Peyer's patch (tissue), 4 donors: ENCODE measurements around the gene IQCH. TPM values are rescaled to one million over a fixed set of nuclear protein-coding genes. Genes with fewer than 3 reads are reported as not detected.
A peak's percentile ranks its signal among the peaks of the same experiment; 100 is the strongest.

ENCODE experiments used
- DNase-seq, 3 donors: peaks; one replicate each; pipeline ENCODE4 v3.0.0-alpha.2; 2017 to 2019
- H3K27ac ChIP-seq, 4 donors: fragments of 200-600 bp; sonication (generic); one replicate each; pipeline ENCODE4 v1.5.1; 2016 to 2019
- H3K27me3 ChIP-seq, 2 donors: fragments of 200-600 bp; sonication (generic); one replicate each; pipeline ENCODE4 v1.5.1; 2019
- H3K36me3 ChIP-seq, 3 donors: fragments of 200-600 bp; sonication (generic); one replicate each; pipeline ENCODE4 v1.5.1; 2016 to 2019
- H3K4me1 ChIP-seq, 4 donors: fragments of 200-600 bp; sonication (generic); one replicate each; pipeline ENCODE4 v1.5.1; 2016 to 2019
- H3K4me3 ChIP-seq, 4 donors: fragments of 200-600 bp; sonication (generic); 1 replicate in 3 of 4; 2 replicates in 1 of 4; pipeline ENCODE4 v1.5.1; 2016 to 2019; ENCODE audit warnings: mild to moderate bottlenecking in 1 of 4
- H3K9me3 ChIP-seq, 4 donors: fragments of 200-600 bp; sonication (generic); one replicate each; pipeline ENCODE4 v1.5.1; 2016 to 2019; ENCODE audit warnings: mild to moderate bottlenecking in 1 of 4
- POLR2A ChIP-seq, 2 donors: fragments of 450-650 bp; IDR thresholded peaks; one replicate each; pipeline ENCODE4 v1.5.1; 2017; ENCODE audit warnings: antibody characterized with exemption in 2 of 2, mild to moderate bottlenecking in 2 of 2, moderate library complexity in 2 of 2
- total RNA-seq, 4 donors: library from RNA; depleted of rRNA; stranded (reverse); fragments of >200 nt; gene quantifications; one replicate each; pipeline ENCODE4 v1.1.0, GENCODE V29; 2016
- TF ChIP-seq, protein P1 (sequence below), 6 experiments: fragments of 450-650 bp in 4 of 6; fragments of 200-600 bp in 2 of 6; sonication (generic) in 1 of 6; IDR thresholded peaks; one replicate each; pipeline ENCODE4 v1.5.1; 2017 to 2019; ENCODE audit warnings: antibody characterized with exemption in 6 of 6, mild to moderate bottlenecking in 3 of 6, moderate library complexity in 1 of 6

The IQCH gene
- total RNA-seq, 4 donors from 2014 or later: 0.53 to 1.2 (median 0.88) TPM

DNA sequence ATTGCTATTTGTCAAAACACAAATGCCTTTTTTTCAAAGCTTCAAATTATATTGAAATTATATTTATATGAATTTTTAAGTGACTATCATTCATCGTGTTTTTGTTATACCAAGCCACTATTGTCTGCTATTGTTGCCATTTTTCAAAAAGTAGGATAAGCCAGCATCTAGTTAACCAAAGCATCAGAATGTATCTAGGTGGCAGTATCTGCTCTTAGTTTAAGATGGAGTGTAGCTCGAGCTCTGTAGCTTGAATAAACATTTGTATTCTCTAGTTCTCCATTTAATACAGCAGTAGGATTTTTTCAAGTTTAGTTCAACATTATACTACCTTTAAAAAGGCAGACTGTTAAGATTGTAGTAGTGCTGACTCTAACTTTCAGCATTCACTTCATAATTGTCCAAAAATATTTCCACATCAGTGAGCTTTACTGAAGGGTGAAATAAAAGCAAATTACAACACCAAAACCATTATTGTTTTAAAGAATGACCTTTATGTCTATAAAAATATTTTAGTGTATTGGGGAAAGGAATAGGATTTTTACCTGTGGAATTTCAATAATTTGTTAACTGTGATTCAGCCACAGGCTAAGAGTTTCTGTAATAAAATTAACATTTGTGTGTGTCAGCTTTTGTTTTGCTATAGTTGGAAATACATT, 246.7 kb downstream of the IQCH start:
- Histone ChIP-seq H3K36me3 (no peaks in the 10 kb centered on the region), H3K27ac (no peak overlapping the region), H3K4me1 (no peaks in the 10 kb centered on the region), H3K4me3 (no peak overlapping the region), H3K9me3 (no peaks in the 10 kb centered on the region), H3K27me3 (no peaks in the 10 kb centered on the region)
- no peak for TF ChIP-seq POLR2A (IDR thresholded peaks at IDR 0.05)
- TF ChIP-seq, protein P1, sequence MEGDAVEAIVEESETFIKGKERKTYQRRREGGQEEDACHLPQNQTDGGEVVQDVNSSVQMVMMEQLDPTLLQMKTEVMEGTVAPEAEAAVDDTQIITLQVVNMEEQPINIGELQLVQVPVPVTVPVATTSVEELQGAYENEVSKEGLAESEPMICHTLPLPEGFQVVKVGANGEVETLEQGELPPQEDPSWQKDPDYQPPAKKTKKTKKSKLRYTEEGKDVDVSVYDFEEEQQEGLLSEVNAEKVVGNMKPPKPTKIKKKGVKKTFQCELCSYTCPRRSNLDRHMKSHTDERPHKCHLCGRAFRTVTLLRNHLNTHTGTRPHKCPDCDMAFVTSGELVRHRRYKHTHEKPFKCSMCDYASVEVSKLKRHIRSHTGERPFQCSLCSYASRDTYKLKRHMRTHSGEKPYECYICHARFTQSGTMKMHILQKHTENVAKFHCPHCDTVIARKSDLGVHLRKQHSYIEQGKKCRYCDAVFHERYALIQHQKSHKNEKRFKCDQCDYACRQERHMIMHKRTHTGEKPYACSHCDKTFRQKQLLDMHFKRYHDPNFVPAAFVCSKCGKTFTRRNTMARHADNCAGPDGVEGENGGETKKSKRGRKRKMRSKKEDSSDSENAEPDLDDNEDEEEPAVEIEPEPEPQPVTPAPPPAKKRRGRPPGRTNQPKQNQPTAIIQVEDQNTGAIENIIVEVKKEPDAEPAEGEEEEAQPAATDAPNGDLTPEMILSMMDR (IDR thresholded peaks at IDR 0.05): peak in 4 of 6 experiments; percentile 19 to 60 (median 46)
- no peak for DNase-seq

DNA sequence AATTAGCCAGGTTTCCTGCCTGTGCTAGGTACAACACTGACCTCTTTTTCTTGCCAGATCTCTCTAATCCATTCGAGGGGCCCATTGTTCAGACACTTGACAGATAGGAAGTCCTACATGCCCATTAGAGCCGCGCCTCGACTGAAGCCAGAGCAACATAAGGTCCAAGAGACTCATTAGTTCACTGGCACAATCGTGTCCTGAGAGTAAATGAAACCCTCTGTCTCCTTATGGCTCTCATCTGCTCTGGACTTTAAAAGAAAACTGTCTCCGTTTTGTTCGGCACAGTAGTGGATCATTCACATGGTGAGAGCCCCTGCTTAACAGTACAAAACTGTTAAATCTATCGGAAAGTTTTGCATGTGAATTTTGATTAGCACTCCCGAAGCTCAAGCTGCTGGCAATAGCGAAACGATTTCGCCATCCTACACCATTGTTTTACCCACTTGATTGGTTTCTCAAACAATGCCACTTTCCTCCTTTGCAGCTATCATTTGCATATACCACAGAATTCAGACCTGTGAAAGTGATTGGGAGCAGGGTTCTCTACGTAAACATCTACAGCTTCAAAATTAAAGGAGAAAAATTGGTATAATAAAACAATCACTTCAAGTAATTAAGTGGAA, 247.4 kb downstream of the IQCH start:
- Histone ChIP-seq H3K4me1 (no peaks in the 10 kb centered on the region), H3K4me3 (no peak overlapping the region), H3K27me3 (no peaks in the 10 kb centered on the region), H3K9me3 (no peaks in the 10 kb centered on the region), H3K27ac (no peak overlapping the region), H3K36me3 (no peaks in the 10 kb centered on the region)
- TF ChIP-seq, protein P1 (IDR thresholded peaks at IDR 0.05): no peak
- TF ChIP-seq POLR2A (IDR thresholded peaks at IDR 0.05): no peak
- no peak for DNase-seq

DNA sequence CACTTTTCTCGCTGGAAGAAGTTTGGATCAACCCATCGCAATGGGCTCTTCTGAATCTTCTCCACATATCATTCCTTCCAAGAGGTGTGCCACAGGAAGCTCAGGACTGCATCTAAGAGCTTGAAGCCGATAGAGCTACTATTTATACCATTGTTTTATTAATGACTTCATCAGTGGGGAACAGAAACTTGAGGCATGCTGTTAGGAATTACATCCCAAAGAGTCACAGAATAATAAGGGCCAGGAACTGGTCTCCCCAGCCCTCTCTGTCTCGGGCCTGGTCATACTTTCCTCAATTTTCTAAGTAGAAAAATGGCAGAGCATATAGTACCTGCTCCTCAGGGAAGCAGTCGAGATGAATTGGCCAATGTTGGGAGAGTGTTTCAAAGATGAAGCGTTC, 249.5 kb downstream of the IQCH start:
- TF ChIP-seq, protein P1 (IDR thresholded peaks at IDR 0.05): no peak
- TF ChIP-seq POLR2A (IDR thresholded peaks at IDR 0.05): no peak
- no peak for DNase-seq

DNA sequence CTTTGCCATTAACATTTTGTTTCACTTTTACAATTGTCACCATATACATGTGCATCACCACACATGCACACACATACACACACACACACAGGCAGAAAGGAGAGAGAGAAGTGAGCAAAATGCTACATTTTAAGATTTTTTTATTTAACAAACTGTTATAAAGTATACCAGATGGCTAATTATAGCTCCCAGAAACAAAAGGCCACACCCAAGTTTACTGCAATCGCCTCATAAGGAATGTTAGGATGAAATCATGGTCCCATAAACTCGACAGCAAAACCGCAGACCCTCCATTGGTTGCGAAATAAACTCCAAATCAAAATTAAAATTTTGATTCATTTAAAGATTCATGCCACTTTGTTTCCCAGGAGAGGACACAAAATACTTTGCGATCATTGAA, 250.2 kb downstream of the IQCH start:
- TF ChIP-seq, protein P1 (IDR thresholded peaks at IDR 0.05): no peak
- no peak for TF ChIP-seq POLR2A (IDR thresholded peaks at IDR 0.05)
- Histone ChIP-seq H3K27ac (no peak overlapping the region), H3K27me3 (no peaks in the 10 kb centered on the region), H3K9me3 (no peaks in the 10 kb centered on the region), H3K4me1 (no peaks in the 10 kb centered on the region), H3K4me3 (no peak overlapping the region), H3K36me3 (no peaks in the 10 kb centered on the region)
- DNase-seq: no peak

More for the DNA sequence above, 249.5 kb downstream of the IQCH start:
- no peaks in the 10 kb centered on the region for H3K36me3 ChIP-seq
- H3K4me3 ChIP-seq: no peak overlapping the region
- H3K9me3 ChIP-seq: no peaks in the 10 kb centered on the region
- H3K27ac ChIP-seq: no peak overlapping the region
- H3K27me3 ChIP-seq: no peaks in the 10 kb centered on the region
- no peaks in the 10 kb centered on the region for H3K4me1 ChIP-seq

DNA sequence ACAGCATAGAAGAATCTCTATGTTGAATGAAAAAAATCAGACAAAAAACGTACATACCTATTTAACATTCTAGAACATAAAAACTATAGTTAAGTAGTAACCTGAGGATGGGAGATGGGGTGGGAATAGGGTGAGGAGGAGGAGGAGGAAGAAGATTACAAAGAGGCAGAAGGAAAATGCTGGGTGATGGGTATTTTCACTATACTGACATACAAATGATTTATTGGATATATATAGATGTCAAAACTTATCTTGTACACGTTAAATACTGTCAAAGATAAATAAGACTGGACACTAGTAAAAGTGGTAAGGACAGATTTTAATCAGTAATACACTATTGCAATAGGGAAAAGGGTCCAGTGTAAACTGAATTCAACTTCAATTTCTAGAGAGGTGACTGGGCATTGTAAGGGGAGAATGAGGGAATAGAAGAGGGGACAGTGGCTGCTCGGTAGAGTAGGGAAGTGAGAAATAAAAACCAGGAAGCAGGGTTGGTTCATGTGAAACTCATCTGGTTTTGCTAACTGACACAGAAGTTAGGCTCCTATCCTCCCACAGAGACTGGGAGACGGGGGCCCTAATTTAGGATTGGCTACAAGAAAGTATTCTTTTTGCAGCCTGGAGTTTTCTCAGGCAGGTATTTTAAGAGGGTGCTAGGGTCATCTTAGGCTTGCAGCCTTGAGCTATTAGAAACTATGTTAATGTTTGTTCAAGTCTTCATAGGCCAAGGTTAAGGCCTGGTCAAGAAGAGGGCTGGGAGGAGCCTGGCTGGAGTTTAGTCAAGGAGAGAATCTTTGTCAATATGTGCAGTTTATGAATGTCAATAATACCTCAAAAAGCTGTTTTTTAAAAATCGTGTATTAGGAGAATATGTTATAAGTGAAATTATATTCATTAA, 251.3 kb downstream of the IQCH start:
- no peaks in the 10 kb centered on the region for H3K27me3 ChIP-seq
- TF ChIP-seq POLR2A (IDR thresholded peaks at IDR 0.05): no peak
- TF ChIP-seq, protein P1 (IDR thresholded peaks at IDR 0.05): no peak
- no peak overlapping the region for H3K4me3 ChIP-seq
- no peaks in the 10 kb centered on the region for H3K36me3 ChIP-seq
- H3K9me3 ChIP-seq: no peaks in the 10 kb centered on the region
- no peak overlapping the region for H3K27ac ChIP-seq
- DNase-seq: no peak
- H3K4me1 ChIP-seq: no peaks in the 10 kb centered on the region
